ENCODE data around the gene SLC5A10.
"Not testable (repeated sequence)": the region's sequence is repeated elsewhere in the genome, so short reads cannot be mapped to it uniquely, and the experiment has no call there.

The SLC5A10 gene

DNA sequence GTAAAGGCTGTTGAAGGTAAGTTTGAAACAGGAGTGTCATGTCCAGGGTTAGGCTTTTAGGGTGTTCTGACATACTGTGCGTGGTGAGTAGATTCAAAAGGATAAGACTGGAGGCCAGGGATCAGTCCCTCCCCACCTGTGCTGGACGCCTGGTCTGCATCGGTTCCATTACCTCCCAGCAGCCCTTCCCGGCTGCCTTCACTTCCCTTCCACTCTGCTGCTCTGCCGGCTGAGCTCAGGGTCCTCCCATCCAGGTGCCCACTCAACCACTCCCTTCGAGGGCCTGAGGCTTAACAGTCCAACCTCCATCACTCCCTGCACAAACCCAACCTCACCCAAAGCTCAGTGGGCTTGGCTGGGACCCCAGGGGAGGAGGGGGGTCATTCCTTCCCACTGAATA, 4.1 kb upstream of the SLC5A10 start:
- no peak for DNase-seq (ENCODE audit: low read depth)

- no peak for DNase-seq (ENCODE audit: low read depth)
Measured at GRCh38 chr17:18948476-18949006, 3.4 kb upstream of the SLC5A10 start.

DNA sequence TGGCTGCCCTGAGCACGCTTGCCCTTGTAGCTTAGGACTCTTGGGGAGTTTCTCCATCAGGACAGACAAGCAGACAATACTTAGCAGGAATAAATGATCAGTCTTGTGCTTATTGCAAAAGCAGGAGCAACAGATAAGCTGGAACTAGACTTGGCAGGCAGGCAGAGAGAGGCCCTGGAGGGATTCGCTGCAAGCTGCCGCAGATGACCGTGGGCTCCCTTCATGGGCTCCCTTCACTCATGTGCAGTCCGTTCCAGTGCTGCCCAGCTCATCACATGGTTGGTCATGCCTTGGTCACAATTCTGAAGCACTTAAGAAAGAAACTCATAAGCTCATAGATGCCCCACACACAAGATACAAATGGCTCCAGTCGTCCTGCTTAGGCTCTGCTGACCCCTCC, 2.4 kb upstream of the SLC5A10 start:
- no peak for DNase-seq (ENCODE audit: low read depth)

GRCh38 chr17:18950346-18950745, 1.6 kb upstream of the SLC5A10 start:
- no peak for DNase-seq (ENCODE audit: low read depth)

- no peak for DNase-seq (ENCODE audit: low read depth)
Measured at GRCh38 chr17:18950944-18951905, 740 bp upstream of the SLC5A10 start.

GRCh38 chr17:18953231-18953728, 1.3 kb downstream of the SLC5A10 start:
- DNase-seq (ENCODE audit: low read depth), result no peak

DNA sequence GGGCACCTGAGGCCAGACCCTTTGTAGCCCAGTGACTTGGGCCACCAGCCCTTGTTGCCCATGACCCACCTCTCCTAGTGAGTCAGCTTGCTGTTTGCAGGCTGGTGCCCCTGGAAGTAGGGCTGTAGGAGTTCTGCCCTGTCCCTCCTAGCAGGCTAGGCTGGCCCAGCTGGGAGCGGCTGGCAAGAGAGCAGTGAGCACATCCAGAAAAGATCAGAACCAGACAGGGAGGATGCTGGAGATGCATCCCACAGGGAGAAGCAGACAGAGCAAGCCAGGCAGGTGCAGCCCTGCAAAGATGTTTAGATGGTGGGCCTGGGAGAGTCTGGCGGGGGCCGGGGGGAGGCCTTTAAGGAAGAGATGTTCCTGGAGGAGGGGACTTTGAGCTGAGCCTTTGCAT, 2.4 kb downstream of the SLC5A10 start:
- DNase-seq (ENCODE audit: low read depth), result no peak

DNA sequence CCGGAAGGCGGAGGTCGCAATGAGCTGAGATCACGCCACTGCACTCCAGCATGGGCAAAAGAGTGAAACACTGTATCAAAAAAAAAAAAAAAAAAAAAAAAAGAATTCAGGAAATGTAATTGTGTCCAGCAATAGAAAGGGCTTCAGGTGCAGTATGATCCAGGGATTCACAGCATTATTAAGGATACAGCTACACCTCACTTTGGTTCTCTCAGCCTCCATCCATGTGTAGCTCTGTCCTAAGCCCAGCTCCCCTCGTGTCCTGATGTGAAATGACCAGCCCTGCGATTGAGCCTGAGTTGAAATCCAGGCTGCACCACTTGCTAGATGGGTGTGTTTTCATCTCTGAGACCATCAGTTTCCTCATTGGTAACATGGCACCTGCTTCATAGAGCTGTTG, 3.0 kb downstream of the SLC5A10 start:
- DNase-seq (ENCODE audit: low read depth), result no peak

DNA sequence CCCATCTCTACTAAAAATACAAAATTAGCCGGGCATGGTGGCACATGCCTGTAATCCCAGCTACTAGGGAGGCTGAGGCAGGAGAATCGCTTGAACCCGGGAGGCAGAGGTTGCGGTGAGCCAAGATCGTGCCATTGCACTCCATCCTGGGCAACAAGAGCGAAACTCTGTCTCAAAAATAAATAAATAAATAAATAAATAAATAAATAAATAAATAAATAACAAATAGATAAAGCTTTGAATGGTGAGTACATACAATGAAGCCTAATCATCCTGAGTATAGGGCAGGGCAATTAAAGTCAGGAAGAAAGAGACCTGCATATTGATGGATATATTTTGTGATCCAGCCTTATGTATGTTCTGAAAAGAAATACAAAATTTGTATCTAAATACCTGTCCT, 4.1 kb downstream of the SLC5A10 start:
- not testable (repeated sequence) for DNase-seq (ENCODE audit: low read depth)

DNA sequence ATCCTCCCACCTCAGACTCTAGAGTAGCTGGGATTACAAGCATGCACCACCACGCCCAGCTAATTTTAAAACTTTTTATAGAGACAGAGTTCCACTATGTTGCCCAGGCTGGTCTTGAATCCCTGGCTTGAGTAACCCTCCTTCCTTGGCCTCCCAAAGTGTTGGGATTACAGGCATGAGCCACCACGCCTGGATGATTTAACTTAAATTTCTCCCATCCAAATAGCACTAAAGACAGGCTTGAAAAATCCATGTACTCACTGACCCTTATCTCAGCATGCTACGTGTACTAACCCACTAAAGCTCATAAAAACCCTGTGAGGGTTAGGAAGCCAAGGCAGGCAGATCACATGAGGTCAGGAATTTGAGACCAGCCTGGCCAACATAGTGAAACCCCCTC, 4.6 kb downstream of the SLC5A10 start:
- DNase-seq (ENCODE audit: low read depth), result no peak

DNA sequence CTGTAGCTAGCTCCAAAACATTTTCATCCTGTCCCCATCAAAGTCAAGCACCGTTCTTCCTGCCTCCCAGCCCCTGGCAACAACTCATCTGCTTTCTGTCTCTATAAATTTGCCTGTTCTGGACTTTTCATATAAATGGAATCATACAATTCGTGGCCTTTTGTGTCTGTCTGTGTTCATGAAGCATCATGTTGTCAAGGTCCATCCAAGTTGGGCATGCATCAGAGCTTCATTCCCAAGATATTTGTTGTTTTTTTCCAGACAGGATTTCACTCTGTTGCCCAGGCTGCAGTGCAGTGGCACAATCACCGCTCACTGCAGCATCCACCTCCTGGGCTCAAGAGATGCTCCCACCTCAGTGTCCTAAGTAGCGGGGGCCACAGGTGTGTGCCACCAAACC, 5.9 kb downstream of the SLC5A10 start:
- DNase-seq (ENCODE audit: low read depth), result no peak

DNA sequence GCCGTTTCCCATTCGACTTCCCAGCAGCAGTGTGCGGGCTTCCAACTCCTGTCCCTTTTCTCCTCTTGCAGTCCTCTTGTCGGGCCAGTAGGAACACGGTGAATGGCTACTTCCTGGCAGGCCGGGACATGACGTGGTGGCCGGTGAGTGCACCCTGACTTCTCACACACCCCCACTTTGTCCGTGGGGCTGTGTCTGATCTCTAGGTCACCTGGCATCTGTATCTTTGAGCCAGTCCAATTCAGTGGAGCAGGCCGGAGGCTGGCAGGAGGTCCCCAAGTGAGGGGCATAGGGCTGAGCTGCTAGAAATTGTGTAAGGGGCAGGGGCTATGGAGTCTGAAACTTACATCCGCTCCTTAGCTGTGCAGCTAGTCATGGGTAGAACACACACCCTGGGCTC, 6.6 kb downstream of the SLC5A10 start:
- no peak for DNase-seq (ENCODE audit: low read depth)

DNA sequence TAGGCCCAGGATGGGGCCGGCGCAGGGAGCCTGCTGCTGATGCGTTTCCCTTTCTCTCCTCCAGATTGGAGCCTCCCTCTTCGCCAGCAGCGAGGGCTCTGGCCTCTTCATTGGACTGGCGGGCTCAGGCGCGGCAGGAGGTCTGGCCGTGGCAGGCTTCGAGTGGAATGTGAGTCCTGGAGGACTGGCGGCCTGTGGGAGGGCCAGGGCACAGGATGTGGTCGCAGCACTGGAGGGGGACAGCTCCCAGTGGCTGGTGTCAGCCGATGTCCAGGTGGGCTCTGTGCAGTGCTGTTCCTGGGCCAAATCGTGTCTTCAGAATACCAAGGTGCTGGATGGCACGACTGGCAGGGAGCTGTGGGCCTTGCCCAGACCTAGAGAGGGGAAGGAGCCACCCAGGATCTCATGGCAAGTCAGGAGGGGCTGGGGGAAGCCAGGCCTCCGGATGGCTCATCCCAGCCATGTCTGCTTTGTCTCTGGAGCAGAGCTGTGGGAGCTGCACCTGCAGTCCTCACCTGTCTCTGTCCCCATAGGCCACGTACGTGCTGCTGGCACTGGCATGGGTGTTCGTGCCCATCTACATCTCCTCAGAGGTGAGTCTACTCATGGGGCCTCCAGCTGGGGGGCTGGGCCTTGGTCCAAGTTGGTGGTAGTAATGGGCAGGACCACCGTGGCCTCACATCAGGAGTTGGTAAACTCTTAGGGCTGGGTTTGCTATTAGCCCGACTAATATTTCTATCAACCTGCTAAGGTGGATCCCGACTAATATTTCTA, 7.3 kb downstream of the SLC5A10 start:
- no peak for DNase-seq (ENCODE audit: low read depth)

- no peak for DNase-seq (ENCODE audit: low read depth)
Measured at GRCh38 chr17:18959845-18960240, 7.9 kb downstream of the SLC5A10 start.

- no peak for DNase-seq (ENCODE audit: low read depth)
Measured at GRCh38 chr17:18960241-18960665, 8.3 kb downstream of the SLC5A10 start.

- no peak for DNase-seq (ENCODE audit: low read depth)
Measured at GRCh38 chr17:18960803-18961511, 9.0 kb downstream of the SLC5A10 start.

DNA sequence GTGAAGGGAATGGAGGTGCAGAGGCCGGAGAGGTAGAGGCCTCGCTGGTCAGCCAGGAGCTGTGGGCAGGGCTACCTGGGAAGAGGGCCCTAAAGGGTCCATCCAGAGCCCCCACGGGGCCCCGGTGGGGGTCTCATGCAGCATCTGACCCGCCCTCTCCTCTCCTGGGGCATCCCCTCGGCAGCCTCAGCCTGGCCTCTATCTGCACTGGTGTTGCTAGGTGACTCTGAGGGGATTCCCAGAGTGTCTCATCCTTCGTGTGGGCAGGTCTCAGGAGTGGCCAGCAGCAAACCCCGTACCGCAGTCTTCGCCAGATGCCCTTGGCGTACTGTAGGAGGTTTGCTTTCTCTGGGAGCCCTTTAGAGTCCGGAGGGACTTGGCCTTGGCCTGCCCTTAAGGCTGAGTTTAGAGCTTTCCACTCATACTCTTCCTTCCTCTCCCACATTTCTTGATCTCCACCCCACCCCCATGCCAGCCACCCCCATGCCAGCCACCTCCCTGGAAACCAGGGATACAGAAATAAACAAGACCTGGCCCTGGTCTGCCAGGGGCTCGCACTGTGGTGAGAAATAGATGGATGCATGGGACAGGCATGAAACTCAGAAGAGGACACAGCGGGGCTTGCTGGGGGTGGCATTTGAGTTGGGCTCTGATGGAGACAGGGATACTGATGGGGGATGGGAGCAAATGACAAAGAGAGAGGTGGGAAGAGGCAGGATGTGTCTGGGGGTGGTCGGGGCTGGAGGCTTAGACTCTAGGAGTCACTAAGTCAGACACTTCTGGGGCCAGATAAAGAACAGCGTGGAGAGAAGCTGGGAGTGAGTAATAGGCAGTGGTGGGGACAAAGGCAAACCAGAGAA, 9.9 kb downstream of the SLC5A10 start:
- no peak for DNase-seq (ENCODE audit: low read depth)

DNA sequence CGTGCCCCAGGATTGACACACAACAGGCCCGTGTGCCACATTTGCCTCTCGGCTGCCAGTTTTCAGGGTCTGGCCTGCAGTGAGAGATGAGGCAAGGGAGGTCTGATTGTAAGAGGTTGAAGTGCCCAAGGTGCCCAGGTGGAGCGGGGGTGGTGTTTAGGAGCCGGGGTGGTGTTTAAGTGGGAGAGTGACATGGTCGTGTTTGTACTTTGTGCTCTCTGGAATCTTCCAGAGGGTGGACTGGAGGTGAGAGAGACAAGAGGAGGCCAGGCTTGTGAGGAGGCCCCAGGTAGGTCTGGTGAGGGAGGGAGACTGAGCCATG, 10.5 kb downstream of the SLC5A10 start:
- no peak for DNase-seq (ENCODE audit: low read depth)

DNA sequence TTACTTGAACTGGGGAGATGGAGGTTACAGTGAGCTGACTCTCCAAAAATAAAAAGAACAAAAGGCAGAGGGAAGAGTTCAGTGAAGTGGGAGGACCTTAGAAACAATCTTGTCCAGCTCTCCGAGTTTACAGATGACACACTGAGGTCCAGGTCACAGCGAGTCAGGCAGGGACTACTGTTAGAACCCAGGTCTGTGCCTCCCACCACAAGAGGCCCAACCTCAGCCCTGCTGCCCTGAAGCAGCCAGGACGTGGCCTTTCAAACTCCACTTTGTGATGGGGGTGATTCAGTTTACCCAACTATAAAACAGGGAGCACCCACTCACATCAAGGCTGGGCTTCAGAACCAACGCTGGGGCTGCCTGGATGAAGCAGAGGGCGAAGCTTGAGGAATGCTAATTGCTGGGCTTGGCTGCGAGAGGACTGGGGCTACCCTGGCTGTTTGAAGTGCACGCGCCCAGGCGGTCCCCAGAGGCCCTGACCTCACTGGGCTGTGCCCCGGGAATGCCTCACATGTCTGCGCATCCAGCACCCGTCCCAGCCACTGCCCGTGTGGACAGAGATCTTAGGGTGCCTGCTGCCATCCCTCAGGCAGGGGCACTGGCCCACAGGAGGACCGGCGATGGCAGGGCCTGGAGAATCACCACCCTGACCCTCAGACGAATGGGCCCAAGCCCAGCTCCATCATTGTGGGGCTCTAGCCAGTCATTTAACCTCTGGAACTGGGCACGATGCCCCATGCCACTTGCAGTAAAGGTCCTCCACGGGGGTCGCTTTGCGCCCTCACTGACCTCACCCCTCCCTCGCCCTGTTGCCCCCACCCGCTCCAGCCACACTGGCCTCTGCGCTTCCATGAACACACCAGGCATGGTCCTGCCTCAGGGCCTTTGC, 11.4 kb downstream of the SLC5A10 start:
- DNase-seq (ENCODE audit: low read depth), result no peak

GRCh38 chr17:18964018-18964351, 12.0 kb downstream of the SLC5A10 start:
- DNase-seq (ENCODE audit: low read depth), result no peak

Measured in GM04503 (cell line).